NAMALWA (cell line): ENCODE measurements around the gene METTL9.
"Not testable (repeated sequence)": the region's sequence is repeated elsewhere in the genome, so short reads cannot be mapped to it uniquely, and the experiment has no call there.

Experiments
- DNase-seq: peaks from one replicate; pipeline ENCODE4 v3.0.0-alpha.2; 2015; ENCODE audit warnings: low spot score

Gene METTL9

DNA sequence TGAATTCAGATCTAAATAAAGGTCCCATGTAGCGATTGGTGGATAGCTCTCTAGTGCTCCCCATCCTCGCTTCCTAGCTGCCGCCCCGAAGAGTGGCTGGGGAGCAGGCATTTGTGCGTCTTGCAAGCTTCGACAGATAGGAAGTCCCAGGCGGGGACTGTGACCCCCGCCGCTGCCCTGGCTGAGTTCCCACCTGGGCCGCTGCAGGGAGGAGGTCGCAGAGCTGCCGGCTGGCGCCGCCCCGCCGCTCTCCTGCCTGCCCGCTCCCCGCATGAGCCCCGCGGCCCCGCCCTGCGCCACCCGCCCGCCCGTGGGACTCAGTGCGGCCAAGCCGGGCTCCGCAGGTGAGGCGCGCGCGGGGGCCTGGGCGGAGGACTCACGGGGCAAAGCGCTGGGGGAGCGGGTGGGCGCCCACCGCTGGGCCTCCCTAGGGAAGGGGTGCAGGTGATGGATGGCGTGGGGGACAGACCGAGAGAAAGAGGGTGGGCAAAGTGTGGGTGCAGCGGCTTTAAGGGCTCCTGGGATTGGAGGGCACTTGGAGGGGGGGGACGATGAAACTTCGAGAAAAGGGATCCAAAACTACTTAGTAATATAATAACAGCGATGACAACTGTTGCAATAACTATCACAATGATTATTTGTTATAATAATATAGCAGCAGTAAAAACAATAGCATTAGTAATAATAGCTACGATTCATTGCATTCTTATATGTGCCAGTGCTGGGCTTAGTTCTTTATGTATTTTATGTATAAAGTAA, 64.7 kb downstream of the METTL9 start, which contains the start of gene OTOA:
Gene OTOA, plus strand, starts transcription at position 80 of the 759 bp plus-strand sequence. CDS start 14,547 bp downstream, outside the sequence.
- DNase-seq: no peak

DNA sequence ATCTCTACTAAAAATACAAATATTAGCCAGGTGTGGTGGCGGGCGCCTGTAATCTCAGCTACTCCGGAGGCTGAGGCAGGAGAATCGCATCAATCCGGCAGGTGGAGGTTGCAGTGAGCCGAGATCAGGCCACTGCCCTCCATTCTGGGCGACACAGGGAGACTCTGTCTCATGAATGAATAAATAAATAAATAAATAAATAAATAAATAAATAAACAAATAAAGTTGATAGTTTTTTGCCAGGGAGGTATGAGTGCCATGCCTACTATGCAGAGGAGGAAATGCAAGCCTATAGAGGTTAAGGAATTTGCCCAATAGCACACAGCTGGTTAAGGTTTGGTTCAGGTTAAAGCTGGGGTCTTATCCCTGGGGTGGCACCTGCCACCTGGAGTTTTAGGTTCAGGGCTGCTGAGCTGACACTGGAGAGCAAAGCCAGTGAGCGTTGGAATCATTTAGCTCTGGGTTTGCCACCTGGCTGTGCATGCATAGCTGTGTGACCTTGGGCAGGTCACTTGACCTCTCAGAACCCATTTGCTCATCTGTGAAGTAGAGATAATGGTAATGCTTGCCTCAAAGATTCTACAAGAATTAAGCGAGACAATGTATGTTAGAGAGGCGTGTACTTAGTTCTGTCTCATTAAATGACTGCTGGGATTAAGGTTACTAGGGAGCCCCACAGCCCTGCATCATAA, 65.6 kb downstream of the METTL9 start:
- DNase-seq: no peak

DNA sequence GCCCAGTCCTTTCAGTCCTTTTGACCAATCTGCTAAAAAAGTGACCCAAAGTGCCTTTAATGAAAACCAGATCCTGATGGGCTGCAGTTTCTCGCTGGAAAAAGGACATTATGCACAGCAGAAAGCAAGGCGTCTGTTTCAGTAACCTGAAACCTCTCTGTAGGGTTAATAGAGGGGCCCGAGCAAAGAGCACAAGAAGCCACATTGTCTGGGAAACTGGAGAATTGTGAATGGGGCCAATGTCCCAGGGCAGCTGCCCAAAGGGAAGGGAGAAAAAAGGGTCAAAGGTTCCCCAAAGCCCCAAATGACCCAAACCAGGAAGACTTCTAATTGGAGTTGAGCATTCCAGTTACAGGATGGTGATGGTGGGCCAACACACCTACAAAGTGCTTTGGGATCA, 67.4 kb downstream of the METTL9 start:
- no peak for DNase-seq

DNA sequence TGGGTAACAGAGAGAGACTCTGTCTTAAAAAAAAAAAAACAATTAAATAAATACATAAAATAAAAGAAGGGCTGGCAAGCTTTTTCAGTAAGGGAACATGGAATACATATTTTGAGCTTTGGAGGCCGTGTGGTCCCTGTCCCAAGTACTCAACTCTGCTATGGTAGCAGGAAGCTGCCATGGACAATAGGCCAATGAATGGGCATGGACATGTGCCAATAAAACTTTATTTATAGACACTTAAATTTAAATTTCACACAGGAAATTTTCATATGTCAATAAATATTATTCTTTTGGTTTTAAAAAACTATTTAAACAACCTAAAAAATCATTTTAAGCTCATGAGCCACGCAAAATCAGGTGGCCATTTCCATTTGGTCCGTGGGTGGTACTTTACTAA, 68.2 kb downstream of the METTL9 start:
- no peak for DNase-seq

DNA sequence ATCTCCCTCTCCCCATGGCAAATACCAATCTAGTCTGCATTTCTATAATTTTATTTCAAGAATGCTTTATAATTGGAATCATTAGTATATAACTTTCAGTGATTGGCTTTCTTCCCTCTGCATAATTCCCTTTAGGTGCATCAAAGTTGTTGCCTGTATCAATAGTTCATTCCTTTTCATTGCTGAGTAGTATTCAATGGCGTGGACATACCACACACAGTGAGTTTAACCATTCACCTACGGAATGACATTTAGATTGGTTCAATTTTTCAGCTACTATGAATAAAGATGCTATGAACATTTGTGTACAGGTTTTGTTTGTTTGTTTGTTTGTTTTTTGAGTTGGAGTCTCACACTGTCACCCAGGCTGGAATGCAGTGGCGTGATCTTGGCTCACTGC, 74.1 kb downstream of the METTL9 start:
- no peak for DNase-seq

DNA sequence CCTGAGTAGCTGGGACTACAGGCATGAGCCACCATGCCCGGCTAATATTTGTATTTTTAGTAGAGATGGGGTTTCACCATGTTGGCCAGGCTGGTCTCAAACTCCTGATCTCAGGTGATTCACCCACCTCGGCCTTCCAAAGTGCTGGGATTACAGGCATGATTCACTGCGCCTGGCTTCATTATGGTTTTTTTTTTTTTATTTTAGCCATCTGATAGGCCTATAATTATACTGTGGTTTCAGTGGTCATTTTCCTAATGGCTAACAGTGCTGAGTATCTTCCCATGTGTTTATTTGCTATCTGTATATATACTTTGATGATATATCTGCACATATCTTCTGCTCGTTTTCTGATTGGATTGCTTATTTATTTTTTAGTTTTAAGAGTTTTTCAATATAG, 75.1 kb downstream of the METTL9 start:
- DNase-seq: not testable (repeated sequence)

DNA sequence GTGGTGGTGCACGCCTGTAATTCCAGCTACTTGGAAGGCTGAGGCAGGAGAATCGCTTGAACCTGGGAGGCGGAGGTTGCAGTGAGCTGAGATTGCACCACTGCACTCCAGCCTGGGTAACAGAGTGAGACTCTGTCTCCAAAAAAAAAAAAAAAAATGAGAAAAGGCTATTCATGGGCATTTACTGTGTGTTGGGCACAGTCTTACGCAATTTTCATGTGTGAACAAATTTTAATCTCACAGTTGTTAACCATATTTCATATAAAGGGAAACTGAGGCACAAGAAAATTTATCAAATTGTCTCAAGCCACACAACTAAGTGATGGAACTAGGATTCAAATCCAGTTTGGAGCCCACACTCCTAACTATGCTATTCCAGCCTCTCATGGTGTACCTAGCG, 81.3 kb downstream of the METTL9 start:
- DNase-seq: not testable (repeated sequence)

DNA sequence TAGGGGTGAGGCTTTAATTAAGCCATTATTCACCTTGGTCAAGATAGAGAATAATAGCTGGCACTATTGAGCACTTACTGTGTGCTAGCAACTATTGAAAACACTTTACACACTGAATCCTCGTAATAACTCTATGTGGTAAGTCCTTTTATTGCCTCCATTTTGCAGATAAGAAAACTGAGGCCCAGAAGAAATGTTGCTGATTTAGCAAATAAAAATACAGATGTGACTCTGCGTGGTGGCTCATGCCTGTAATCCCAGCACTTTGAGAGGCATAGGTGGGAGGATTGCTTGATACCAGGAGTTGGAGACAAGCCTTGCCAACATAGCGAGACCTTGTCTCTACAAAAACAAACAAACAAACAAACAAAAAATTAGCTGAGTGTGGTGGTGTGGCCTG, 83.8 kb downstream of the METTL9 start:
- no peak for DNase-seq

DNA sequence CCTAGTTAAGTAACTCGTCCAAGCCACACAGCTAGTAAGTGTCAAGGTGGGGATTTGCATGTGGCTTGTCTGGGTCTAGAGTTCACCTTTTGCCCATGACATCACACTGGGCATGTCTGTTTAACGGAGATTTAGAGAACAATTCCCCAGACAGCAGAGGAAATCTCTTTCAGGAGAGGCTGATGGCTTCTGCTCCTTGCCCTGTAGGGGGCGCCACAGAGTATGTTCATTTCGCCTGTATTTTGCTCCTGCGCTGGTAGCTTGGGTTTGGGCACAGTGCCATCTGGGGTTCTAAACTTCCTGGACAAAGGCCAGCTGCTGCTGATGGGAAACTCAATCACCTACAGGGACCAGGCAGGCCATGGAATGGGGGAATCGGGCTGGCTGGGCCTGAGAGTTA, 84.8 kb downstream of the METTL9 start:
- peak; percentile 39 for DNase-seq

DNA sequence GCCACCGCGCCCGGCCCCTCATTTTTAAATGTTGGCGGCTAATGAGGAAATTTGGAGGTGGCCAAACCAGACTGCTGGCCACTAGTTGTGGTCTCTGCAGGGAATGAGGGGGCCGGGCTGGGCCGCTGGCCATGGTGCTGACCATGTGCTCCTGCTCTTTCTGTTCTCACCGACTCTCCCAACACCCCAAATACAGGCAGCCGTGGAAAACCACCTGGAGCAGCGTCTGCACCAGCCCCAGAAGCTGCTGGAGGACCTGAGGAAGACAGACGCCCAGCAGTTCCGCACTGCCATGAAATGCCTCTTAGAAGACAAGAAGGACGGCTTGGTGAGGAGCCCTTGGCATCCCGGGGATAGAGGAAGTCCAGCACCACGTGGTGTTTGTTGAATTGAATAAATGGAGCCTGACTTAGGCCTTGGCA, 85.7 kb downstream of the METTL9 start:
- DNase-seq: no peak

DNA sequence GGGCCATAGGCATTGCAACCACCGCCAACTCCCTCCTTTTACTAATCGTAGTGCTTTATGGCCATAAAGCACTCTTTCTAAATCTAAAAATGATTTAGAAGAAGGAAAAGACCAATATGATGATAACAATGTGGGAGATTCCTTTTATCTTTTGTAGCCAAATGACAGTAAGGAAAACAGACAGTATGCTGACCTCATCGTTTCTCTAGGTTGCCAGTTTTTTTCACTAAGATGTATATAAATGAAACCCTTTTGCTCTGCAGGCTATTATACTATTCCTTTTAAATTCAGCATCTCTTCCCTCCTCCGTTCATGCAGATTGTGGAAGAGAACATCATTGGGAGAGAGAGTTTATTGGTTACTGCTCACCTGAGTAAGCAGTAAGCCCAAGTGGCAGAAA, 89.7 kb downstream of the METTL9 start:
- DNase-seq: no peak

DNA sequence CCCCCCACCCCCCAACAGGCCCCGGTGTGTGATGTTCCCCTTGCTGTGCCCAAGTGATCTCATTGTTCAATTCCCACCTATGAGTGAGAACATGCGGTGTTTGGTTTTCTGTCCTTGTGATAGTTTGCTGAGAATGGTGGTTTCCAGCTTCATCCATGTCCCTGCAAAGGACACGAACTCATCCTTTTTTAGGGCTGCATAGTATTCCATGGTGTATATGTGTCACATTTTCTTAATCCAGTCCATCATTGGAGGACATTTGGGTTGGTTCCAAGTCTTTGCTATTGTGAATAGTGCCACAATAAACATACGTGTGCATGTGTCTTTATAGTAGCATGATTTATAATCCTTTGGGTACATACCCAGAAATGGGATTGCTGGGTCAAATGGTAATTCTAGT, 91.6 kb downstream of the METTL9 start:
- DNase-seq: not testable (repeated sequence)

DNA sequence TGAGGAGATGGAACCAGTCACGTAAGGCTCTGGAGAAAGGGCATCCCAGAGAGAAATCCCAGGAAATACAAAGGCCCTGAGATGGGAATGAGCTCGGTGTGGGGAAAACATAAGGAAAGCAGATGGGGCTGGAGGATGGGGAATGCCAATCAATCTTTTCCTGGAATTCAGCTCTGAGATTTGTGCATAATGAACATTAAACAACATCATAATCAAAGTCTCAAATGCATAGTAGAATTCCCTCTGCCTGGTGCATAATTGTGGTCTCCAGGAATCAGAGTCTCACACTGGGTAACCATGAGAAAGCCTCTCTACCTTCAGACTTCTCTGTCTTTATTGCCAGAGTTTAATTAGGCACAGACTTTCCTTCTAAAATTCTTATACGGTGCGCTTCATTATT, 95.2 kb downstream of the METTL9 start:
- DNase-seq: no peak

DNA sequence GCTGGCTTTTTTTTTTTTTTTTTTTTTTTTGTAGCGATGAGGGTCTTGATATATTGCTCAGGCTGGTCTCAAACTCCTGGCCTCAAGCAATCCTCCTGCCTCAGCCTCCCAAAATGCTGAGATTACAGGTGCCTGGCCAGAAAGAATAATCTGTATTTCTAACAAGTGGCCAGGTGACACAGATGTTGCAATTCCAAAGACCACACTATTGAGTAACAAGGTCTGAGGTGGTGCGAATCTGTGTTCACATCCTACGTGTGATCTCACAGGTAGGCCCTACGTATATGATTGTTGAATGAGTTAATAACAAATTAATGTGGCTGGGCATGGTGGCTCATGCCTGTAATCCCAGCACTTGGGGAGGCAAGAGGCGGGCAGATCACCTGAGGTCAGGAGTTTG, 97.7 kb downstream of the METTL9 start:
- DNase-seq: no peak

DNA sequence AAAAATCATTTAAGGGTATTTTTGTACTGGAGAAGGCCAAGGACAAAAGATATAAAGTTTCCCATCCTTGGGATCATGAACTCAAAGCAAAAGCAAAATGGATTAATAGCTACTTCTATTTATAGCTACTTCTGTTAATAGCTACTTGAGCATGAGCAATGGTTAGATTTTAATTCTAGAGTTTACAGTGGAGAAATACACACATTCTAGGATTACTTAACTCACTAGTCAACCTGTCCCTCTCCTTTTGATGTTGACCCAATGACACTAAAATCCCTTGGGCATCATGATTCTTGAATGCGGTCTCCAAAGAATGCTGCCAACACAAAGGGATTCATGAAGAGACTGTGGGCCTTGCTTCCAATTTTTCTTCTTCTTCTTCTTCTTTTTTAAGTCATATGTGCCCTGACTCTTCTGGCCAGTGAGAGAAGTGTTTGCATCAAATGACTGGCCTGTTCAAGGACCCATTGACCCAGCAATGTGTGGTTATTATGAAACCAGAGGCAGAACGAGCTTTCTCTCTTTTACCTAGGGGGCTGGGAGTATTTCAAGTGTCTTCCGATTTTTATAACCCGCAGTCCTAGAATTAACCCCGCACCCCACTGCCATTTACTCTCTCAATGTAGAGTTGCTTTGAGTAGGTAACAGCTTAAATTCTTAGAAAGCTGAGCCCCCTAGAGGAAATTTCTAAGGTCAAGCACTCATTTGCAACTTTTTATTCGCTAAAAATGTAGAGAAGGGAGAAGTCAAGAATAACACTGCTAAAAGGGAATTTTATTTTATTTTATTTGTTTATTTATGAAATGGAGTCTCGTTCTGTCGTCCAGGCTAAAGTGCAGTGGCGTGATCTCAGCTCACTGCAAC, 99.0 kb downstream of the METTL9 start:
- no peak for DNase-seq

DNA sequence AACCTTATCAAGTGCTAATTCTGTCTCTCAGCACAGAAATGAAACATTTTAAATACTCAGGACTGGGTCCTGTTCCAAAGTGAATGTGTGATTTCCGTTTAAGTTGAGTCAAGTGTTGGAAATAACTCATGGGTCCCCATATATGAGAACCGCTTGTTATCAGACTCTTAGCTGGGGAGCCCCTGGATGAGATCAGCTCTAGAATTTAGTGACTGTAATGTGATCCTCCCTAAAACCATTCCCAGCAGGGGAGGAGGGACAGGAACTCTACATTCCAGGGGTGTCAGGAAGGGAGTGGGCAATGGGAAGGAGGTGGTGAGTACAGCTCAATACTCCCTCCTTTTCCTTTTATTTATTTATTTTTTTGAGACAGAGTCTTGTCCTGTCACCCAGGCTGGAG, 101.9 kb downstream of the METTL9 start:
- DNase-seq: no peak

DNA sequence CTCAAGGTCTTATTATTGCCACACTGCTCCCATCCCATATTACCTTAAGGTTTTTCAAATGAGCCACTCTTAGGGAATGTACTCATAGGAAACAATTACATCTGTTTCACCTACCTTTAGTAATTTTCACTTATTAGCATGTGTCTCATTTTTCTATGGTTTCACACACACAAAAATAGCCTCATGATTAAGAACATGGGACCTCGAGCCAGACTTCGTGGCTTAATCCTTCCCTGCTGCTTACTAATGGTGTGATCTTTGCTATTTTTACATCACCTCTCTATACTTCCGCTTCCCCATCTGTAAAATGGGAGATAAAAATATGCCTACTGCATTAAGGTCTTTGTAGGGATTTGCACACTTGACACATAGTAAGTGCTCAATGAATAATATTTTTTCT, 102.9 kb downstream of the METTL9 start:
- DNase-seq: no peak

DNA sequence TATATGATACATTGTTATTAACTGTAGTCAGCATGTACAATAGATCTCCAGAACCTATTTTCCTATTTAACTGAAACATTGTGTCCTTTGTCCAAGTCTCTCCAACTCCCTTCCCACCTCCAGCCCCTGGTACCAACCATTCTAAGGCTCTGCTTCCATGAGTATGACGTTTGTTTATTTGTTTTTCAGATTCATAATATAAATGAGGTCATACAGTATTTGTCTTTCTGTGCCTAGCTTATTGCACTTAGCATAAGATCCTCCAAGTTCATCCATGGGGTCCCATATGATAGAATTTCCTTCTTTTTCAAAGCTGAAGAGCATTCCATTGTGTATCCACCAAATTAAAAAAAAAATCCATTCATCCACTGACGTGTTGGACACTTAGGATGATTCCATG, 103.8 kb downstream of the METTL9 start:
- no peak for DNase-seq

DNA sequence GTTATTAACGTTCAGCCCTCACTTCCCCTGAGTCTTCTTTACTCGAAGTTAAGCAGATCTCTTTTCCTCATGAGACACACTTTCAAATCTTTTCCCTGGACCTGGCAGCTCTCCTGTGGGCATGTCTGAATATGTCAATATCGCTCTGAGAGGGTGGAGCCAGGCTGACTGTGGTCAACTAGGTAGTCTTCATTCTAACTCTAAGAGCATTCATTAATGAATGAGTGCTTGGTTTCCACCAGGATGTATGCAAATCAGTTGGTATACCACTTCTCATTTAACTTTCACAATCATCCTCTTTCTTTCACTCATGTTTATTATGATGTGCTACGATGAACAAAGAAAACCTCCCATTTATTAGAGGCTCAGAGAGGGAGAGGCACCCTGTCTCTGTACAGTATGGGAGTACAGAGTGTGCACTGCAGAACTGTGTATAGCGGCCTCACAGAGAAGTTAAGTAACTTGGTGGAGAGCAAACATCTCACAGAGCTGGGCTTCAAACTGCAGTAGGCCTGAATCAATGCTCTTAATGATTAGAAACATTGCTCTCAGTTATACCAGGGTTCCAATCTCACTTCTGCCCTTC, 104.3 kb downstream of the METTL9 start:
- no peak for DNase-seq

DNA sequence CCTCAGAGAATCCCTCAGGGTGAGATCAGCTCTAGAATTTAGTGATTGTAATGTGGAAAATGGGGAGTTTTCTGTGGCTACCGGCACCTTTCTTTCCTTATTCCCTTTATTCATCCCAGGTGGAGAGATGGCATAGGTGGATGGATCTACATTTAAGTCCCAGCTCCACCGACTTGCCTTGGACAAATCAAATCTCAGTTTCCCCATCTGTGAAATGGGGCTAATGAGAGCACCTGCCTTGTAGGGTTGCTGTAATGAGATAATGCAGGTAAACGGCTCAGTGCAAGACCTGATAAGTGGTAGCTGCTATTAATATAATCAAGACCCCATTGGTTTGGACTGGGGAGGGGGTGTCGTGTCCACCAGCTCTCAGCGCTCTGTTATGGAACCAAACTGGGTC, 104.9 kb downstream of the METTL9 start:
- DNase-seq: no peak

DNA sequence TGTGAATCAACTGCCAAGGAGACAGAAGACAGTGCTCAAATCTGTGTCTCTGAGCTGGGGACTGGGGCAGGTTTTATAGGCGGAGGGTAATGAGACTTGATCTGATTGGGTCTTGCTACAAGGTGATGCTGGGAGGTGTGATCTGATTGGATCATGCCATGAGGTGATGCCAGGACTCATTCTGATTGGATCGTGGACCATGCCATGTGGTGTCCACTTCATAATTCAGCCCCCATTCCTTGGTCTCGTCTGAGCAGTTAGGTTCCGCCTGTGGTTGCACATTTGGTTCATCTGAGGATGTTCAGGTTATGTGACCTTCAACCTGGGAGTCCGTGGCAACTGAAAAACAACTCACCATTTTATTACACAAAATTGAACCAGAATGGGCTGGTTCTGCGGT, 105.4 kb downstream of the METTL9 start:
- no peak for DNase-seq
